Tibial nerve (tissue), 4 donors: ENCODE results near the gene SLAIN2. TPM values are rescaled to one million over a fixed set of nuclear protein-coding genes. Genes with fewer than 3 reads are reported as not detected.

Source experiments
- DNase-seq, 2 donors: peaks; one replicate each; pipeline ENCODE4 v3.0.0-alpha.2; 2019; ENCODE audit warnings: low spot score in 2 of 2
- H3K27ac ChIP-seq, 4 donors: fragments of 200-600 bp; sonication (generic) in 3 of 4; one replicate each; pipeline ENCODE4 v1.5.1; 2017 to 2019; ENCODE audit warnings: mild to moderate bottlenecking in 1 of 4
- H3K27me3 ChIP-seq, 2 donors: fragments of 200-600 bp; sonication (generic) in 1 of 2; one replicate each; pipeline versions ENCODE4 v1.5.1 to v1.6.0; 2017 to 2019
- H3K36me3 ChIP-seq, 3 donors: fragments of 200-600 bp; sonication (generic); one replicate each; pipeline ENCODE4 v1.5.1; 2018 to 2019
- H3K4me1 ChIP-seq, 4 donors: fragments of 200-600 bp; sonication (generic) in 3 of 4; one replicate each; pipeline ENCODE4 v1.5.1; 2017 to 2019
- H3K4me3 ChIP-seq, 4 donors: fragments of 200-600 bp; sonication (generic) in 3 of 4; one replicate each; pipeline ENCODE4 v1.5.1; 2017 to 2019; ENCODE audit warnings: mild to moderate bottlenecking in 1 of 4, moderate library complexity in 1 of 4
- H3K9me3 ChIP-seq, 4 donors: fragments of 200-600 bp; sonication (generic) in 3 of 4; one replicate each; pipeline ENCODE4 v1.5.1; 2017 to 2019
- CTCF ChIP-seq, 5 experiments: fragments of 200-600 bp in 3 of 5; fragments of 450-650 bp in 2 of 5; sonication (generic) in 3 of 5; IDR thresholded peaks; one replicate each; pipeline ENCODE4 v1.5.1; 2016 to 2019; ENCODE audit warnings: antibody characterized with exemption in 5 of 5, mild to moderate bottlenecking in 3 of 5, moderate library complexity in 2 of 5
- EP300 ChIP-seq, 2 donors: sonication (generic); formaldehyde crosslinking; IDR thresholded peaks; one replicate each; pipeline ENCODE4 v1.6.1; 2017; ENCODE audit warnings: antibody characterized with exemption in 2 of 2, mild to moderate bottlenecking in 1 of 2
- POLR2A ChIP-seq, 2 donors: fragments of 450-650 bp; IDR thresholded peaks; one replicate each; pipeline ENCODE4 v1.6.1; 2017; ENCODE audit warnings: antibody characterized with exemption in 2 of 2, mild to moderate bottlenecking in 2 of 2, moderate library complexity in 2 of 2
- WGBS, 2 donors: methylation state at CpG; one replicate each; pipeline ENCODE4 v1.1.5; 2018; 5-methylcytosine and 5-hydroxymethylcytosine counted together
- total RNA-seq, 4 donors: library from RNA; depleted of rRNA; stranded (reverse); fragments of >200 nt; gene quantifications; one replicate each; pipeline ENCODE4 v1.1.0, GENCODE V29; 2016

Gene SLAIN2
- total RNA-seq, 4 donors from 2014 or later, result 23.4 to 53.8 (median 33.8) TPM

- 65 to 76% methylated on average over 1 of the region's 1 CpG for WGBS, 2 donors
- H3K4me1 ChIP-seq, result no peaks in the 10 kb centered on the region
- no peak overlapping the region for H3K4me3 ChIP-seq
- DNase-seq, result no peak
- TF ChIP-seq POLR2A (IDR thresholded peaks at IDR 0.05), result no peak
- TF ChIP-seq CTCF (IDR thresholded peaks at IDR 0.05), result no peak
- TF ChIP-seq EP300 (IDR thresholded peaks at IDR 0.05), result no peak
- H3K9me3 ChIP-seq, result no peaks in the 10 kb centered on the region
- H3K27me3 ChIP-seq, result no peaks in the 10 kb centered on the region
- no peaks in the 10 kb centered on the region for H3K36me3 ChIP-seq
- no peak overlapping the region for H3K27ac ChIP-seq
These were observed 128.8 kb downstream of the SLAIN2 start for GRCh38 chr4:48470137-48470536.

GRCh38 chr4:48470570-48470969 is 129.2 kb downstream of the SLAIN2 start:
- H3K4me1 ChIP-seq, result no peaks in the 10 kb centered on the region
- H3K4me3 ChIP-seq, result no peak overlapping the region
- H3K36me3 ChIP-seq, result no peaks in the 10 kb centered on the region
- 8 to 33% methylated on average over 2 of the region's 2 CpGs for WGBS, 2 donors
- TF ChIP-seq POLR2A (IDR thresholded peaks at IDR 0.05) (no peak), CTCF (IDR thresholded peaks at IDR 0.05) (no peak), EP300 (IDR thresholded peaks at IDR 0.05) (no peak)
- DNase-seq, result no peak
- H3K27ac ChIP-seq, result no peak overlapping the region
- no peaks in the 10 kb centered on the region for H3K9me3 ChIP-seq
- no peaks in the 10 kb centered on the region for H3K27me3 ChIP-seq

- WGBS, 2 donors, result 70 to 76% methylated on average over 1 of the region's 1 CpG
- Histone ChIP-seq H3K27ac (no peak overlapping the region), H3K27me3 (no peaks in the 10 kb centered on the region), H3K4me1 (no peaks in the 10 kb centered on the region), H3K9me3 (no peaks in the 10 kb centered on the region), H3K4me3 (no peak overlapping the region), H3K36me3 (no peaks in the 10 kb centered on the region)
- no peak for TF ChIP-seq POLR2A (IDR thresholded peaks at IDR 0.05)
- no peak for DNase-seq
These were observed 131.5 kb downstream of the SLAIN2 start for GRCh38 chr4:48472794-48473193.

GRCh38 chr4:48475770-48476169 is 134.4 kb downstream of the SLAIN2 start:
- no peak for DNase-seq
- WGBS, 2 donors, result 92% methylated on average over 6 of the region's 6 CpGs
- H3K4me1 ChIP-seq, result no peaks in the 10 kb centered on the region
- TF ChIP-seq CTCF (IDR thresholded peaks at IDR 0.05), result no peak
- no peak for TF ChIP-seq POLR2A (IDR thresholded peaks at IDR 0.05)
- no peak for TF ChIP-seq EP300 (IDR thresholded peaks at IDR 0.05)
- H3K27me3 ChIP-seq, result no peaks in the 10 kb centered on the region
- H3K4me3 ChIP-seq, result no peak overlapping the region
- H3K9me3 ChIP-seq, result no peaks in the 10 kb centered on the region
- H3K27ac ChIP-seq, result no peak overlapping the region
- no peaks in the 10 kb centered on the region for H3K36me3 ChIP-seq

Other genes starting within 250 kb of the SLAIN2 start
- under 1 TPM in 3 of 4 donors, not detected in 1; 0.22 to 0.84 (median 0.30) TPM for gene TXK, start 207.3 kb upstream of the SLAIN2 start, total RNA-seq
- gene TEC, start 71.7 kb upstream of the SLAIN2 start, total RNA-seq, result 1 to 10 TPM; 3.1 to 8.0 (median 5.0) TPM
- gene SLC10A4, start 141.8 kb downstream of the SLAIN2 start, total RNA-seq, result under 1 TPM in 1 of 4 donors, not detected in 3; 0.90 TPM
- gene ZAR1, start 148.7 kb downstream of the SLAIN2 start, total RNA-seq, result 1 to 10 TPM in 1 of 4 donors, not detected in 3; 1.3 TPM